CD14-positive monocyte (primary cell): ENCODE results near the gene DSG3. TPM values are rescaled to one million over a fixed set of nuclear protein-coding genes. Genes with fewer than 3 reads are reported as not detected.

Experiments
- DNase-seq, 3 donors: peaks; one replicate each; pipeline ENCODE4 v3.0.0-alpha.2; 2011 to 2022
- H2AFZ ChIP-seq: 2 replicates; pipeline ENCODE4 v1.6.0; 2012; ENCODE audit warnings: mild to moderate bottlenecking, low read depth, low read length, inconsistent platforms; ENCODE audit not compliant: insufficient read depth, poor library complexity, severe bottlenecking
- H3K27ac ChIP-seq, 2 donors: 1 replicate in 1 of 2; 2 replicates in 1 of 2; pipeline ENCODE4 v1.5.1; 2012 to 2013; ENCODE audit warnings: low read length in 2 of 2, control low read depth in 1 of 2, inconsistent platforms in 1 of 2, low read depth in 1 of 2, mild to moderate bottlenecking in 1 of 2
- H3K27me3 ChIP-seq, 2 donors: one replicate each; pipeline versions ENCODE4 v1.6.0 to v1.6.1; 2011 to 2013; ENCODE audit warnings: low read length in 2 of 2; ENCODE audit not compliant: control insufficient read depth in 2 of 2, insufficient read depth in 2 of 2
- H3K36me3 ChIP-seq, 2 donors: replicated peaks in 1 of 2; 1 replicate in 1 of 2; 2 replicates in 1 of 2; pipeline versions ENCODE4 v1.5.1 to v1.6.1; 2012 to 2013; ENCODE audit warnings: low read length in 2 of 2, control low read depth in 1 of 2, inconsistent platforms in 1 of 2, mild to moderate bottlenecking in 1 of 2; ENCODE audit not compliant: insufficient read depth in 2 of 2, control insufficient read depth in 1 of 2
- H3K4me1 ChIP-seq, 2 donors: 1 replicate in 1 of 2; 2 replicates in 1 of 2; pipeline versions ENCODE4 v1.5.1 to v1.6.1; 2012 to 2013; ENCODE audit warnings: low read length in 2 of 2, control low read depth in 1 of 2, inconsistent platforms in 1 of 2, mild to moderate bottlenecking in 1 of 2, moderate library complexity in 1 of 2; ENCODE audit not compliant: insufficient read depth in 2 of 2, control insufficient read depth in 1 of 2
- H3K4me2 ChIP-seq: replicated peaks from 2 replicates; pipeline ENCODE3; 2012; ENCODE audit warnings: low read length, moderate library complexity, mild to moderate bottlenecking; ENCODE audit not compliant: poor library complexity, severe bottlenecking; ENCODE audit errors: extremely low read depth
- H3K4me3 ChIP-seq, 3 experiments: fragments of 200-600 bp in 1 of 3; sonication (generic) in 1 of 3; replicated peaks in 1 of 3; 1 replicate in 2 of 3; 2 replicates in 1 of 3; pipeline ENCODE4 v1.5.1; 2011 to 2013; ENCODE audit warnings: low read length in 3 of 3, mild to moderate bottlenecking in 3 of 3, control low read depth in 2 of 3, low read depth in 2 of 3, inconsistent platforms in 1 of 3, moderate library complexity in 1 of 3
- H3K79me2 ChIP-seq: 2 replicates; pipeline ENCODE4 v1.6.0; 2012; ENCODE audit warnings: mild to moderate bottlenecking, control low read depth, inconsistent platforms, low read length, moderate library complexity; ENCODE audit not compliant: insufficient read depth
- H3K9ac ChIP-seq: 2 replicates; pipeline ENCODE4 v1.6.0; 2017; ENCODE audit warnings: low read length, mild to moderate bottlenecking; ENCODE audit not compliant: insufficient read depth, poor library complexity, severe bottlenecking
- H3K9me3 ChIP-seq, 2 donors: replicated peaks in 1 of 2; 1 replicate in 1 of 2; 2 replicates in 1 of 2; pipeline versions ENCODE4 v1.5.1 to v1.6.1; 2012 to 2013; ENCODE audit warnings: low read length in 2 of 2, control low read depth in 1 of 2; ENCODE audit not compliant: control insufficient read depth in 1 of 2, insufficient read depth in 1 of 2
- H4K20me1 ChIP-seq: 2 replicates; pipeline ENCODE4 v1.6.0; 2012; ENCODE audit warnings: mild to moderate bottlenecking, low read length, control low read depth, moderate library complexity; ENCODE audit not compliant: insufficient read depth
- H3K27ac Mint-ChIP-seq, 7 donors: one replicate each; pipeline ENCODE4 v1.8.0; 2020; ENCODE audit warnings: mild to moderate bottlenecking in 7 of 7, mixed read lengths in 7 of 7, moderate library complexity in 6 of 7, inconsistent platforms in 2 of 7
- H3K27me3 Mint-ChIP-seq, 3 donors: one replicate each; pipeline ENCODE4 v1.8.0; 2021 to 2022; ENCODE audit warnings: low read depth in 3 of 3, mild to moderate bottlenecking in 3 of 3, mixed read lengths in 3 of 3, moderate library complexity in 3 of 3, inconsistent platforms in 1 of 3
- H3K36me3 Mint-ChIP-seq, 2 donors: one replicate each; pipeline ENCODE4 v1.8.0; 2020; ENCODE audit warnings: mixed read lengths in 2 of 2, inconsistent platforms in 1 of 2, mild to moderate bottlenecking in 1 of 2
- H3K4me1 Mint-ChIP-seq: one replicate; pipeline ENCODE4 v1.8.0; 2020; ENCODE audit warnings: mild to moderate bottlenecking, mixed read lengths
- H3K4me3 Mint-ChIP-seq, 2 donors: one replicate each; pipeline ENCODE4 v1.8.0; 2020; ENCODE audit warnings: mild to moderate bottlenecking in 2 of 2, mixed read lengths in 2 of 2, moderate library complexity in 1 of 2
- H3K9me3 Mint-ChIP-seq, 7 donors: one replicate each; pipeline ENCODE4 v1.8.0; 2020 to 2022; ENCODE audit warnings: mixed read lengths in 7 of 7, mild to moderate bottlenecking in 6 of 7, moderate library complexity in 6 of 7, inconsistent platforms in 2 of 7
- WGBS: methylation state at CpG from one replicate; pipeline ENCODE4 v1.1.5; 2013; ENCODE audit warnings: missing lambda C conversion rate; ENCODE audit not compliant: insufficient coverage; 5-methylcytosine and 5-hydroxymethylcytosine counted together
- intact Hi-C, 2 donors: fragments of 100-400 bp; cut with micrococcal nuclease; formaldehyde crosslinking; loops; one replicate each; pipeline versions ENCODE4 v1.15.0 to v1.15.1; 2023
- polyA plus RNA-seq, 3 donors: library from polyadenylated mRNA; depleted of rRNA in 1 of 3; unstranded in 2 of 3; stranded (reverse) in 1 of 3; fragments of 300-500 nt in 2 of 3; fragments of >200 nt in 1 of 3; fragmentation: Illumina TruSeq in 2 of 3; gene quantifications; 1 replicate in 2 of 3; 2 replicates in 1 of 3; pipeline ENCODE4 v1.2.3, GENCODE V29; 2012 to 2021
- TF ChIP-seq, protein P1 (sequence below): fragments of 200-600 bp; IDR thresholded peaks from one replicate; pipeline ENCODE4 v1.8.0; 2022; ENCODE audit warnings: antibody characterized with exemption, mild to moderate bottlenecking

DSG3 gene
- polyA plus RNA-seq, 3 donors: not detected

DNA sequence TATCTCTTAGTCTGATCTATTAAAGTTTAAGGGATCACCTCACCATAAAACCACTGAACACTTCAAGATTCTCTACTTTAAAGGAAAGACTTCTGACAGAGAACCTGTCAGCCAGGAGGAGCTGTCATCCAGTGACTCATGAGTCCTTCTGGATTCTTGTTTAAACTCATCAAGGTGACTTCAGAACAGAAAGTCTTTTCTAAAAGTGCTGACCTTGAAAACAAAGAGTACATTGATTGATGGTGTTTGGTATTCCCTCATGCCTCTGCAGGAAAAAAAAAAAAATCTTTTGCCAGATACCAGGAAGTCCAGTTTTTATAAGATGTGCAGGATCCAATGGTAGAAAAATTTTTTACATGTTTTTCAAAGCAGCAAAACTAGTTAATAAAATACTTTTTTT is 62.8 kb downstream of the DSG3 start:
- TF ChIP-seq, protein P1, sequence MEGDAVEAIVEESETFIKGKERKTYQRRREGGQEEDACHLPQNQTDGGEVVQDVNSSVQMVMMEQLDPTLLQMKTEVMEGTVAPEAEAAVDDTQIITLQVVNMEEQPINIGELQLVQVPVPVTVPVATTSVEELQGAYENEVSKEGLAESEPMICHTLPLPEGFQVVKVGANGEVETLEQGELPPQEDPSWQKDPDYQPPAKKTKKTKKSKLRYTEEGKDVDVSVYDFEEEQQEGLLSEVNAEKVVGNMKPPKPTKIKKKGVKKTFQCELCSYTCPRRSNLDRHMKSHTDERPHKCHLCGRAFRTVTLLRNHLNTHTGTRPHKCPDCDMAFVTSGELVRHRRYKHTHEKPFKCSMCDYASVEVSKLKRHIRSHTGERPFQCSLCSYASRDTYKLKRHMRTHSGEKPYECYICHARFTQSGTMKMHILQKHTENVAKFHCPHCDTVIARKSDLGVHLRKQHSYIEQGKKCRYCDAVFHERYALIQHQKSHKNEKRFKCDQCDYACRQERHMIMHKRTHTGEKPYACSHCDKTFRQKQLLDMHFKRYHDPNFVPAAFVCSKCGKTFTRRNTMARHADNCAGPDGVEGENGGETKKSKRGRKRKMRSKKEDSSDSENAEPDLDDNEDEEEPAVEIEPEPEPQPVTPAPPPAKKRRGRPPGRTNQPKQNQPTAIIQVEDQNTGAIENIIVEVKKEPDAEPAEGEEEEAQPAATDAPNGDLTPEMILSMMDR: no peak
- Histone ChIP-seq H2AFZ (no peak overlapping the region), H3K4me3 (no peak overlapping the region), H3K4me1 (no peaks in the 10 kb centered on the region), H3K4me2 (no peak overlapping the region), H3K27ac (no peak overlapping the region), H3K27me3 (no peaks in the 10 kb centered on the region), H3K79me2 (no peaks in the 10 kb centered on the region), H4K20me1 (no peaks in the 10 kb centered on the region), H3K9me3 (no peaks in the 10 kb centered on the region), H3K9ac (no peak overlapping the region), H3K36me3 (no peaks in the 10 kb centered on the region)
- DNase-seq: no peak
- Mint-ChIP-seq H3K4me3 (no peak overlapping the region), H3K36me3 (no peaks in the 10 kb centered on the region), H3K4me1 (no peaks in the 10 kb centered on the region), H3K27ac (no peak overlapping the region), H3K27me3 (peaks cover 0 to 1% (median 0%) of the 10 kb centered on the region in 3 donors), H3K9me3 (peaks cover 0 to 2% (median 0%) of the 10 kb centered on the region in 7 donors)
- intact Hi-C loops: no loop called here

DNA sequence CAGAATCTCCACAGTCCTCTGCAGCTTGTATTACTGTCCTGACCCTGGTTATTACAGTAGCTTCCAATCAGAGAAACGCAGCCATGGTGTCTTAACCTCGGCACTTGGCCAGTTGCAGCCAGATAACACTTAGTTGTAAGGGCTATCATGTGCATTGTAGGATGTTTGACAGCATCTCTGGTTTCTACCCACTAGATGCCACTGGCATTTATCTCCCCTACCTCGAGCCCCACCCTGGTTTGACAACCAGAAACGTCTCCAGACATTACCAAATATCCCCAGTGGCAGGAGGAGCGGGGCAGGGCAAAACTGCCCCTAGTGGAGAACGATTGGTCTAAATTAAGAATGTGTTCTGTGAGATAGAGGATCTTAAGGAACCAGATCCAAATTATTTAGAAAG is 63.6 kb downstream of the DSG3 start:
- H3K4me1 Mint-ChIP-seq: no peaks in the 10 kb centered on the region
- H3K36me3 Mint-ChIP-seq: no peaks in the 10 kb centered on the region
- Histone ChIP-seq H3K27me3 (no peaks in the 10 kb centered on the region), H3K9ac (no peak overlapping the region), H2AFZ (no peak overlapping the region), H3K4me2 (no peak overlapping the region), H3K4me3 (no peak overlapping the region), H3K36me3 (no peaks in the 10 kb centered on the region), H3K79me2 (no peaks in the 10 kb centered on the region), H3K9me3 (no peaks in the 10 kb centered on the region), H3K27ac (no peak overlapping the region), H3K4me1 (no peaks in the 10 kb centered on the region), H4K20me1 (no peaks in the 10 kb centered on the region)
- H3K9me3 Mint-ChIP-seq: peaks cover 0 to 2% (median 0%) of the 10 kb centered on the region in 7 donors
- no peak overlapping the region for H3K27ac Mint-ChIP-seq
- H3K4me3 Mint-ChIP-seq: no peak overlapping the region
- DNase-seq: no peak
- TF ChIP-seq, protein P1: no peak
- peaks cover 0 to 1% (median 0%) of the 10 kb centered on the region in 3 donors for H3K27me3 Mint-ChIP-seq
- 70% methylated on average over 2 of the region's 6 CpGs for WGBS
- intact Hi-C loops: no loop called here
